Astrocyte (in vitro differentiated cells and primary cell): Measurements from ENCODE around the gene APBA2. TPM values are rescaled to one million over a fixed set of nuclear protein-coding genes. Genes with fewer than 3 reads are reported as not detected.
"Not testable (repeated sequence)": the region's sequence is repeated elsewhere in the genome, so short reads cannot be mapped to it uniquely, and the experiment has no call there.

ENCODE experiments used
- DNase-seq: peaks from one replicate; pipeline ENCODE4 v3.0.0-alpha.2; 2010; ENCODE audit warnings: low read depth
- FAIRE-seq: peaks from 2 replicates; lab custom pipeline; 2011; peaks lifted over from hg19 to GRCh38; lab: Jason Lieb, UNC
- H2AFZ ChIP-seq: 2 replicates; pipeline ENCODE4 v1.6.0; 2012; ENCODE audit warnings: low read depth, low read length, inconsistent platforms
- H3K27ac ChIP-seq: 2 replicates; pipeline ENCODE4 v1.5.1; 2011; ENCODE audit warnings: low read depth, low read length, inconsistent platforms
- H3K27me3 ChIP-seq: 2 replicates; pipeline ENCODE4 v1.6.0; 2011; ENCODE audit warnings: low read length, inconsistent platforms; ENCODE audit not compliant: insufficient read depth
- H3K36me3 ChIP-seq: 2 replicates; pipeline ENCODE4 v1.5.1; 2011; ENCODE audit warnings: low read length, inconsistent platforms; ENCODE audit not compliant: insufficient read depth
- H3K4me1 ChIP-seq: 2 replicates; pipeline ENCODE4 v1.5.1; 2011; ENCODE audit warnings: low read length, inconsistent platforms; ENCODE audit not compliant: insufficient read depth
- H3K4me2 ChIP-seq: 2 replicates; pipeline ENCODE4 v1.6.0; 2012; ENCODE audit warnings: low read length, inconsistent platforms
- H3K4me3 ChIP-seq: 2 replicates; pipeline ENCODE4 v1.5.1; 2011; ENCODE audit warnings: low read depth, mild to moderate bottlenecking, low read length, inconsistent platforms; ENCODE audit not compliant: insufficient read depth
- H3K79me2 ChIP-seq: 2 replicates; pipeline ENCODE4 v1.6.0; 2012; ENCODE audit warnings: mild to moderate bottlenecking, low read length, inconsistent platforms; ENCODE audit not compliant: insufficient read depth
- H3K9ac ChIP-seq: 2 replicates; pipeline ENCODE4 v1.6.0; 2012; ENCODE audit warnings: mild to moderate bottlenecking, low read length, inconsistent platforms
- H3K9me3 ChIP-seq: 2 replicates; pipeline ENCODE4 v1.5.1; 2012; ENCODE audit warnings: low read depth, mild to moderate bottlenecking, low read length, inconsistent platforms; ENCODE audit not compliant: insufficient read depth
- H4K20me1 ChIP-seq: 2 replicates; pipeline ENCODE4 v1.6.0; 2012; ENCODE audit warnings: low read length, inconsistent platforms; ENCODE audit not compliant: insufficient read depth
- H3K27ac Mint-ChIP-seq: one replicate; pipeline ENCODE4 v1.8.0; 2021; ENCODE audit warnings: mild to moderate bottlenecking, mixed read lengths; ENCODE audit not compliant: unreplicated experiment
- H3K27me3 Mint-ChIP-seq: one replicate; pipeline ENCODE4 v1.8.0; 2021; ENCODE audit warnings: low read depth, mixed read lengths; ENCODE audit not compliant: unreplicated experiment
- H3K36me3 Mint-ChIP-seq: one replicate; pipeline ENCODE4 v1.8.0; 2021; ENCODE audit warnings: low read depth, mixed read lengths; ENCODE audit not compliant: unreplicated experiment
- H3K4me1 Mint-ChIP-seq: one replicate; pipeline ENCODE4 v1.8.0; 2021; ENCODE audit warnings: low read depth, mixed read lengths; ENCODE audit not compliant: unreplicated experiment
- H3K4me3 Mint-ChIP-seq: one replicate; pipeline ENCODE4 v1.8.0; 2021; ENCODE audit warnings: mild to moderate bottlenecking, moderate library complexity, mixed read lengths; ENCODE audit not compliant: unreplicated experiment
- H3K9me3 Mint-ChIP-seq: one replicate; pipeline ENCODE4 v1.8.0; 2021; ENCODE audit warnings: mild to moderate bottlenecking, mixed read lengths; ENCODE audit not compliant: unreplicated experiment
- EZH2 ChIP-seq: IDR thresholded peaks from 2 replicates; pipeline ENCODE4 v1.6.1; 2012; ENCODE audit warnings: mild to moderate bottlenecking, low read length, inconsistent platforms; ENCODE audit not compliant: insufficient read depth
- total RNA-seq: library from RNA; stranded (reverse); gene quantifications from 2 replicates; pipeline ENCODE4 v1.2.1, GENCODE V29; 2021
- TF ChIP-seq, protein P1 (sequence below): IDR thresholded peaks from 2 replicates; pipeline ENCODE4 v1.5.1; 2011; ENCODE audit warnings: low read depth, mild to moderate bottlenecking, inconsistent platforms, low read length, moderate library complexity; ENCODE audit not compliant: insufficient read depth

Gene APBA2
- total RNA-seq, 1 donor from 2014 or later: 15.2 TPM

- peaks cover 8% of the 10 kb centered on the region for H3K4me1 Mint-ChIP-seq
These were observed 3.6 kb downstream of the APBA2 start for GRCh38 chr15:28889346-28889745.

DNA sequence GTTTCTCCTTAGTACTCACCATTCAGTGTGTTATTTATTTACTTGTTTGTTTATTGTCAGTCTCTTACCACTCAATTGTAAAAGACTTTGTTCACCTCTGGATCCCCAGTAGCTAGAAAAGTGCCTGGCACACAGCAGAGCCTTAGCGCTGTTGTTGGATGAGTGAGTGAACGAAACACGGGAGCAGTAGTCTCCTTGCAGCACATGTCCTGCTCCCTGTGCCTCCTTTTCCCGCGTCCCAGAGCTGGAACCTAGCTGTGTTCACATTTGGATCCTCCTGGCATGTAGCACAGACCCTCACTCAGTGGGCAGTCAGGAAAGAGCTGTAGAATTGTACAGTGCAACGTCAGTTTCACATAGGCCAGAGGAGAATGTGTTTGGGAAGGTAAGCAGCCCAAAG lies 4.1 kb downstream of the APBA2 start:
- not testable (repeated sequence) for H3K27me3 Mint-ChIP-seq, H3K27ac ChIP-seq, H3K4me2 ChIP-seq, H3K9ac ChIP-seq, DNase-seq, H3K4me3 Mint-ChIP-seq, H3K9me3 Mint-ChIP-seq, H2AFZ ChIP-seq, H3K27me3 ChIP-seq, H3K36me3 ChIP-seq, H3K36me3 Mint-ChIP-seq, FAIRE-seq, H3K4me1 Mint-ChIP-seq, H3K27ac Mint-ChIP-seq, H3K4me3 ChIP-seq, H3K9me3 ChIP-seq
- Histone ChIP-seq H3K4me1 (peaks cover 15% of the 10 kb centered on the region), H4K20me1 (peaks cover 41% of the 10 kb centered on the region), H3K79me2 (peaks cover 48% of the 10 kb centered on the region)

More at GRCh38 chr15:28889346-28889745, 3.6 kb downstream of the APBA2 start:
- Histone ChIP-seq H3K27ac (no peak overlapping the region), H2AFZ (no peak overlapping the region), H3K9ac (no peak overlapping the region), H3K4me2 (no peak overlapping the region), H4K20me1 (peaks cover 38% of the 10 kb centered on the region), H3K4me3 (no peak overlapping the region), H3K27me3 (no peaks in the 10 kb centered on the region), H3K4me1 (peaks cover 15% of the 10 kb centered on the region), H3K9me3 (no peaks in the 10 kb centered on the region), H3K79me2 (peaks cover 45% of the 10 kb centered on the region), H3K36me3 (no peaks in the 10 kb centered on the region)
- TF ChIP-seq, protein P1, sequence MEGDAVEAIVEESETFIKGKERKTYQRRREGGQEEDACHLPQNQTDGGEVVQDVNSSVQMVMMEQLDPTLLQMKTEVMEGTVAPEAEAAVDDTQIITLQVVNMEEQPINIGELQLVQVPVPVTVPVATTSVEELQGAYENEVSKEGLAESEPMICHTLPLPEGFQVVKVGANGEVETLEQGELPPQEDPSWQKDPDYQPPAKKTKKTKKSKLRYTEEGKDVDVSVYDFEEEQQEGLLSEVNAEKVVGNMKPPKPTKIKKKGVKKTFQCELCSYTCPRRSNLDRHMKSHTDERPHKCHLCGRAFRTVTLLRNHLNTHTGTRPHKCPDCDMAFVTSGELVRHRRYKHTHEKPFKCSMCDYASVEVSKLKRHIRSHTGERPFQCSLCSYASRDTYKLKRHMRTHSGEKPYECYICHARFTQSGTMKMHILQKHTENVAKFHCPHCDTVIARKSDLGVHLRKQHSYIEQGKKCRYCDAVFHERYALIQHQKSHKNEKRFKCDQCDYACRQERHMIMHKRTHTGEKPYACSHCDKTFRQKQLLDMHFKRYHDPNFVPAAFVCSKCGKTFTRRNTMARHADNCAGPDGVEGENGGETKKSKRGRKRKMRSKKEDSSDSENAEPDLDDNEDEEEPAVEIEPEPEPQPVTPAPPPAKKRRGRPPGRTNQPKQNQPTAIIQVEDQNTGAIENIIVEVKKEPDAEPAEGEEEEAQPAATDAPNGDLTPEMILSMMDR: no peak
- TF ChIP-seq EZH2: no peak
- FAIRE-seq (no peak), DNase-seq (no peak)
- H3K4me3 Mint-ChIP-seq: no peak overlapping the region
- H3K27me3 Mint-ChIP-seq: peaks cover 3% of the 10 kb centered on the region
- peaks cover 1% of the 10 kb centered on the region for H3K36me3 Mint-ChIP-seq
- no peaks in the 10 kb centered on the region for H3K9me3 Mint-ChIP-seq
- no peak overlapping the region for H3K27ac Mint-ChIP-seq

GRCh38 chr15:28890291-28890690 lies 4.5 kb downstream of the APBA2 start:
- not testable (repeated sequence) for H3K27ac ChIP-seq, H3K36me3 ChIP-seq, H2AFZ ChIP-seq, DNase-seq, H3K4me1 Mint-ChIP-seq, H3K9ac ChIP-seq, H3K27me3 ChIP-seq, H3K36me3 Mint-ChIP-seq, H3K27ac Mint-ChIP-seq, H3K4me3 Mint-ChIP-seq, H3K9me3 Mint-ChIP-seq, FAIRE-seq, H3K4me3 ChIP-seq, H3K27me3 Mint-ChIP-seq, H3K9me3 ChIP-seq, H3K4me2 ChIP-seq
- H3K79me2 ChIP-seq: peaks cover 48% of the 10 kb centered on the region
- peaks cover 41% of the 10 kb centered on the region for H4K20me1 ChIP-seq
- peaks cover 13% of the 10 kb centered on the region for H3K4me1 ChIP-seq
